Smooth muscle cell (in vitro differentiated cells): ENCODE measurements around the gene CHMP4A. TPM values are rescaled to one million over a fixed set of nuclear protein-coding genes. Genes with fewer than 3 reads are reported as not detected.
"Not testable (repeated sequence)": the region's sequence is repeated elsewhere in the genome, so short reads cannot be mapped to it uniquely, and the experiment has no call there.

Experiments used
- DNase-seq: peaks from one replicate; lab custom pipeline; 2025; ENCODE audit not compliant: unreplicated experiment; lab: John Stamatoyannopoulos, UW
- H2AFZ ChIP-seq: fragments of 200-600 bp; sonication (generic); 2 replicates; pipeline ENCODE4 v1.6.0; 2016; ENCODE audit warnings: antibody characterized with exemption, low read depth, mild to moderate bottlenecking
- H3F3A ChIP-seq: fragments of 200-600 bp; sonication (generic); 2 replicates; pipeline ENCODE4 v1.6.0; 2017; ENCODE audit warnings: antibody characterized with exemption, low read depth
- H3K27ac ChIP-seq: fragments of 200-600 bp; sonication (generic); 2 replicates; pipeline ENCODE4 v1.5.1; 2016; ENCODE audit warnings: low read depth, mild to moderate bottlenecking
- H3K27me3 ChIP-seq: fragments of 200-600 bp; sonication (generic); 2 replicates; pipeline ENCODE4 v1.6.1; 2016; ENCODE audit warnings: low read depth, mild to moderate bottlenecking
- H3K36me3 ChIP-seq: fragments of 200-600 bp; sonication (generic); 2 replicates; pipeline ENCODE4 v1.5.1; 2016; ENCODE audit warnings: low read depth
- H3K4me1 ChIP-seq: fragments of 200-600 bp; sonication (generic); 2 replicates; pipeline ENCODE4 v1.5.1; 2016; ENCODE audit warnings: low read depth
- H3K4me2 ChIP-seq: fragments of 200-600 bp; sonication (generic); 2 replicates; pipeline ENCODE4 v1.6.0; 2016; ENCODE audit warnings: mild to moderate bottlenecking
- H3K4me3 ChIP-seq: fragments of 200-600 bp; sonication (generic); 2 replicates; pipeline ENCODE4 v1.5.1; 2016; ENCODE audit warnings: mild to moderate bottlenecking
- H3K79me2 ChIP-seq: fragments of 200-600 bp; sonication (generic); 2 replicates; pipeline ENCODE4 v1.6.0; 2016; ENCODE audit warnings: low read depth, mild to moderate bottlenecking
- H3K9ac ChIP-seq: fragments of 200-600 bp; sonication (generic); 2 replicates; pipeline ENCODE4 v1.6.0; 2016; ENCODE audit warnings: low read depth
- H3K9me3 ChIP-seq: fragments of 200-600 bp; sonication (generic); replicated peaks from 2 replicates; pipeline ENCODE4 v1.5.1; 2016; ENCODE audit warnings: low read depth
- H4K20me1 ChIP-seq: fragments of 200-600 bp; sonication (generic); 2 replicates; pipeline ENCODE4 v1.6.0; 2016; ENCODE audit warnings: low read depth
- WGBS: methylation state at CpG from one replicate; pipeline ENCODE4 v1.1.7; 2016; ENCODE audit warnings: low lambda C conversion rate; 5-methylcytosine and 5-hydroxymethylcytosine counted together
- polyA plus RNA-seq: library from polyadenylated mRNA; unstranded; fragments of >200 nt; fragmentation: Nextera tagmentation; extraction: Ambion mirVana; gene quantifications from 2 replicates; pipeline ENCODE4 v1.2.1, GENCODE V29; 2016
- total RNA-seq: library from RNA; depleted of rRNA; stranded (reverse); fragments of >200 nt; gene quantifications from 2 replicates; pipeline ENCODE4 v1.2.3, GENCODE V29; 2014
- TF ChIP-seq, protein P1 (sequence below): fragments of 200-600 bp; sonication (generic); IDR thresholded peaks from 2 replicates; pipeline ENCODE4 v1.5.1; 2017; ENCODE audit warnings: borderline replicate concordance, mild to moderate bottlenecking, antibody characterized with exemption; ENCODE audit not compliant: insufficient read depth, poor library complexity, severe bottlenecking

The CHMP4A gene
- total and polyA plus RNA-seq, 2 experiments from 2014 or later: 29.7 to 46.8 TPM

GRCh38 chr14:24206260-24207103, 6.8 kb downstream of the CHMP4A start:
- TF ChIP-seq, protein P1, sequence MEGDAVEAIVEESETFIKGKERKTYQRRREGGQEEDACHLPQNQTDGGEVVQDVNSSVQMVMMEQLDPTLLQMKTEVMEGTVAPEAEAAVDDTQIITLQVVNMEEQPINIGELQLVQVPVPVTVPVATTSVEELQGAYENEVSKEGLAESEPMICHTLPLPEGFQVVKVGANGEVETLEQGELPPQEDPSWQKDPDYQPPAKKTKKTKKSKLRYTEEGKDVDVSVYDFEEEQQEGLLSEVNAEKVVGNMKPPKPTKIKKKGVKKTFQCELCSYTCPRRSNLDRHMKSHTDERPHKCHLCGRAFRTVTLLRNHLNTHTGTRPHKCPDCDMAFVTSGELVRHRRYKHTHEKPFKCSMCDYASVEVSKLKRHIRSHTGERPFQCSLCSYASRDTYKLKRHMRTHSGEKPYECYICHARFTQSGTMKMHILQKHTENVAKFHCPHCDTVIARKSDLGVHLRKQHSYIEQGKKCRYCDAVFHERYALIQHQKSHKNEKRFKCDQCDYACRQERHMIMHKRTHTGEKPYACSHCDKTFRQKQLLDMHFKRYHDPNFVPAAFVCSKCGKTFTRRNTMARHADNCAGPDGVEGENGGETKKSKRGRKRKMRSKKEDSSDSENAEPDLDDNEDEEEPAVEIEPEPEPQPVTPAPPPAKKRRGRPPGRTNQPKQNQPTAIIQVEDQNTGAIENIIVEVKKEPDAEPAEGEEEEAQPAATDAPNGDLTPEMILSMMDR: no peak
- Histone ChIP-seq H4K20me1 (no peaks in the 10 kb centered on the region), H3K79me2 (no peaks in the 10 kb centered on the region), H3K4me3 (no peak overlapping the region), H3K4me2 (no peak overlapping the region), H3K36me3 (no peaks in the 10 kb centered on the region), H3K27me3 (no peaks in the 10 kb centered on the region), H3K27ac (no peak overlapping the region), H3K9me3 (no peaks in the 10 kb centered on the region), H2AFZ (no peak overlapping the region), H3F3A (no peaks in the 10 kb centered on the region), H3K9ac (no peak overlapping the region), H3K4me1 (no peaks in the 10 kb centered on the region)
- no peak for DNase-seq
- 96% methylated on average over 11 of the region's 11 CpGs for WGBS

DNA sequence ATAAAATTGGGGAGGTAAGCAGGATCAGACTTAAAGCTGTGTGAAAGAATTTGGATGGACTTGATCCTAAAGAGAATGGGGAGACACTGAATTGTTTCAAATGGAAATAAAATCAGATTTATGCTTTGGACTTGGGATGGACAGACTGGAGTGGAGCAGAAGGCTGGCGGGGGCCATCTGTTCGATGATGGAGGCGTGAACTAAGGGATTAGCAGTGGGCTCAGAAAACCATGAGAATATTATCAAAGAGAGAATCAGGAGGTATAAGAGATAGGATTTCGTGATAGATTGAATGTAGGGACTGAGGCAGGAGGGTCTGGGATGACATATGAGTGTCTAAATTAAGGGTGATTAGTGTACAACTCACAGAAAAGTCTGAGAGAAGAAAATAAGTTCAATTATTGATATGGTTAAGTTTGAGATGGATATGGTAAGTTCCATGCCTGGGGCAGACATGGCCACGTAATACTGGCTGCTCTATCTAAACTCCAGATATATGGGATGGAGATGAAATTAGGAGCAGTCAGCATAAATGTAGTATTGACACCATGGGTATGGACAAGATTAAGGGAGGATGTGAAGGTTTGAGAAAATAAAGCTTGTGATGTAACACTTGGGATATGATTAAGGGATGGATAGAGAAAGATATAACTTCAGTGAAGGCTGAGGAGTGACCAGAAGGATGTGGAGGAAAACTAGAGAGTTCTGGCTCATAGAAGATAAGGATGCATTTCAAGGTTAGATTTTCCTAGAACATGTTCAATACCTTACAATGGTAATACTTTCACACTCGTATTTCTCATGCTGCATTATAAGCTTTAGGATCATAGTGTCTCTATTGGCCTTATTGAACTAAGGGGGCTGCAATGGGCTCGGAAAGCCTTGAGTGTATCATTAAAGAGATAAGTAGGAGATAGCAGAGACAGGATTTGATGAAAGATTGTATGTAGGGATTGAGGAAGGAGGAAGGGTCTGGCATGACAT, 8.8 kb downstream of the CHMP4A start:
- no peak overlapping the region for H3K9ac ChIP-seq
- H3K9me3 ChIP-seq: no peaks in the 10 kb centered on the region
- H3K36me3 ChIP-seq: no peaks in the 10 kb centered on the region
- H3K4me2 ChIP-seq: no peak overlapping the region
- H3K27me3 ChIP-seq: no peaks in the 10 kb centered on the region
- H3K4me1 ChIP-seq: no peaks in the 10 kb centered on the region
- H4K20me1 ChIP-seq: no peaks in the 10 kb centered on the region
- H2AFZ ChIP-seq: no peak overlapping the region
- H3K4me3 ChIP-seq: no peak overlapping the region
- H3K27ac ChIP-seq: no peak overlapping the region
- no peaks in the 10 kb centered on the region for H3K79me2 ChIP-seq
- 96% methylated on average over 7 of the region's 7 CpGs for WGBS
- TF ChIP-seq, protein P1: no peak
- no peaks in the 10 kb centered on the region for H3F3A ChIP-seq
- no peak for DNase-seq

DNA sequence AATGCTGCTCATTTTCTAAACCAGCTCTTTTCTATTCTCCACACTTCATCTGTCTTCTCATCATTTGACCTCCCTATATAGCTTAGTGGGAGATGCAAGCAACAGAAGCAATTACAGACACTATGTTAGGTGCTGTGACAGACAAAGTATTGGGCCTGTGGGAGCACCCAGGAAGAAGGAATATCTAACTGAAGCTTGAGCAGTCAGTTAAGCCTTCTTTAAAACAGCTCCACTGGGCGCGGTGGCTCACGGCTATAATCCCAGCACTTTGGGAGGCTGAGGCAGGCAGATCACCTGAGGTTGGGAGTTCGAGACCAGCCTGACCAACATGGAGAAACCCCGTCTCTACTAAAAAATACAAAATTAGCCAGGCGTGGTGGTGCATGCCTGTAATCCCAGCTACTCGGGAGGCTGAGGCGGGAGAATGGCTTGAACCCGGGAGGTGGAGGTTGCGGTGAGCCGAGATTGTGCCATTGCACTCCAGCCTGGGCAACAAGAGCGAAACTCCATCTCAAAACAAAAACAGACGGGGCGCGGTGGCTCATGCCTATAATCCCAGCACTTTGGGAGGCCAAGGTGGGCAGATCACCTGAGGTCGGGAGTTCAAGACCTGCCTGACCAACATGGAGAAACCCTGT, 9.9 kb downstream of the CHMP4A start:
- not testable (repeated sequence) for H3K27me3 ChIP-seq, H3K4me3 ChIP-seq, H3K4me1 ChIP-seq, H3K4me2 ChIP-seq, H3K79me2 ChIP-seq, H3K9me3 ChIP-seq, H2AFZ ChIP-seq, H3F3A ChIP-seq, DNase-seq, H3K27ac ChIP-seq, H4K20me1 ChIP-seq, H3K36me3 ChIP-seq, H3K9ac ChIP-seq
- WGBS: 97% methylated on average over 16 of the region's 16 CpGs

DNA sequence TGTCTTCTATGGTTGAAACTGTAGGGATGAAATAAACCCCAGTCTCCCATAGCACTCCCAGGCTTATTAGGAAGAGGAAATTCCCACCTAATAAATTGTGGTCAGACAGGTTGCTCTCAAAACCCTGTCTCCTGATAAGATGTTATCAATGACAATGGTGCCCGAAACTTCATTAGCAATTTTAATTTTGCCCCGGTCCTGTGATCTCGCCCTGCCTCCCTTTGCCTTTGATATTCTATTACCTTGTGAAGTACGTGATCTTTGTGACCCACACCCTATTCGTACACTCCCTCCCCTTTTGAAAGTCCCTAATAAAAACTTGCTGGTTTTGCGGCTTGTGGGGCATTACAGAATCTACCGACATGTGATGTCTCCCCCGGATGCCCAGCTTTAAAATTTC, 10.8 kb downstream of the CHMP4A start:
- not testable (repeated sequence) for H2AFZ ChIP-seq, H3K27ac ChIP-seq, H3F3A ChIP-seq, H3K36me3 ChIP-seq, H3K9me3 ChIP-seq, DNase-seq, H3K4me2 ChIP-seq, H3K4me3 ChIP-seq, H4K20me1 ChIP-seq, H3K79me2 ChIP-seq, H3K4me1 ChIP-seq, H3K9ac ChIP-seq, H3K27me3 ChIP-seq
- 70% methylated on average over 8 of the region's 8 CpGs for WGBS
